ENCODE results near the gene TMEM181. TPM values are rescaled to one million over a fixed set of nuclear protein-coding genes. Genes with fewer than 3 reads are reported as not detected.

Gene TMEM181
- total and polyA plus RNA-seq, 2 of the 13 experiments (the other 11 are each of a cell fraction or from before 2014, with no cell fraction given), result 59.1 to 108 TPM

DNA sequence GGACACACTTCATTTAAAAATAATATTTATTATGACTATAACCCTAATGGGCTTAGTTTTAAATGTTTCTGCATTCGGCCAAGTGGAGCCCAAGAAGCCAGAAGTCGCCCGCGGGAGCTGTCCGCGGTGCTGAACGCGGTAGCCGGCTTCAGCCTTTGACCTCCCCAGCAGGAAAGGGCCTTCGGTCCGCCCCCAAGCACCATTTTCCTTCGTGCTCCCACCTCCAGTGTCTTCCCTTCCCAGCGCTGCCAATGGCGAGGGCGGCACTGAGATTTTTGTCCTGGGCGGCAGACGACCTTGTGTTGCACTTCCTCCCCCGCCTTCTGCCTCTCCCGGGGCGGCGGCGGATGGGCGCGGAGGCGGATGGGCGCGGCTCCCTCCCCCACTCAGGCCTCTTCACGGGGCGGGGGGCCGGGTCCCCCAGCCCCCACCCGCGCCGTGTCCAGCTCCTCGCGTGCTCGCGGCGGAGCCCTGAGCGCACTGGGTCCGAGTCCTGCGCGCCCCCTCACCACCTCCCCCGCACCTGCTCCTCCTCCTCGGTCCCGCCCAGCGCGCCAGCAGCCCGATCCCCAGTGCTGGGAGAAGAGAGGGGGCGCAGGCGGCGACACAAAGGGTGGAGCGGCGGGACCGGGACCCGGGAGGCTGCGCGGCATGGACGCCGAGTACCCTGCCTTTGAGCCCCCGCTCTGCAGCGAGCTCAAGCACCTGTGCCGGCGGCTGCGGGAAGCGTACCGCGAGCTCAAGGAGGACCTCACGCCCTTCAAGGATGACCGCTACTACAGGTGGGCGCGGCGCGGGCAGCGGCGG, 23.6 kb upstream of the TMEM181 start (continued):
- TF ChIP-seq ZNF569 (CRISPR knock-in tag; IDR thresholded peaks at IDR 0.05; ENCODE audit: borderline replicate concordance) (peak; percentile 75; the same call in 1 of the 2 replicates), ZNF484 (CRISPR knock-in tag; IDR thresholded peaks at IDR 0.05; ENCODE audit: borderline replicate concordance, low read depth) (peak; percentile 76; the same call in 1 of the 2 replicates), SMYD3 (CRISPR knock-in tag; IDR thresholded peaks at IDR 0.05) (peak; percentile 95), ZNF577 (CRISPR knock-in tag; IDR thresholded peaks at IDR 0.05; ENCODE audit: borderline replicate concordance, low read depth) (0 out of 2 replicates have a peak, but pooled peaks have one; percentile 6), AGO1 (IDR thresholded peaks at IDR 0.05; ENCODE audit: low read depth, low read length, poor library complexity, severe bottlenecking) (no peak), ZNF121 (CRISPR knock-in tag; IDR thresholded peaks at IDR 0.05) (0 out of 2 replicates have a peak, but pooled peaks have one; percentile 24), ZNF557 (CRISPR knock-in tag; IDR thresholded peaks at IDR 0.05) (peak; percentile 99), ZNF263 (CRISPR knock-in tag; IDR thresholded peaks at IDR 0.05) (peak; percentile 86), ZNF780A (CRISPR knock-in tag; IDR thresholded peaks at IDR 0.05) (peak; percentile 93), NFRKB (IDR thresholded peaks at IDR 0.05) (no peak), ESRRA (CRISPR knock-in tag; IDR thresholded peaks at IDR 0.05; ENCODE audit: low read depth) (no peak), CBX1 (IDR thresholded peaks at IDR 0.05; ENCODE audit: low read depth) (no peak), TBL1XR1 (IDR thresholded peaks at IDR 0.05; ENCODE audit: borderline replicate concordance, low read length, partially characterized antibody) (no peak), NFE2 (CRISPR knock-in tag; IDR thresholded peaks at IDR 0.05) (no peak), SRF (IDR thresholded peaks at IDR 0.05; ENCODE audit: low read depth, low read length) (no peak), STAG1 (CRISPR knock-in tag; IDR thresholded peaks at IDR 0.05) (peak; percentile 34), RFX5 (IDR thresholded peaks at IDR 0.05; ENCODE audit: low read depth, low read length) (no peak)
- TF ChIP-seq, protein P1, sequence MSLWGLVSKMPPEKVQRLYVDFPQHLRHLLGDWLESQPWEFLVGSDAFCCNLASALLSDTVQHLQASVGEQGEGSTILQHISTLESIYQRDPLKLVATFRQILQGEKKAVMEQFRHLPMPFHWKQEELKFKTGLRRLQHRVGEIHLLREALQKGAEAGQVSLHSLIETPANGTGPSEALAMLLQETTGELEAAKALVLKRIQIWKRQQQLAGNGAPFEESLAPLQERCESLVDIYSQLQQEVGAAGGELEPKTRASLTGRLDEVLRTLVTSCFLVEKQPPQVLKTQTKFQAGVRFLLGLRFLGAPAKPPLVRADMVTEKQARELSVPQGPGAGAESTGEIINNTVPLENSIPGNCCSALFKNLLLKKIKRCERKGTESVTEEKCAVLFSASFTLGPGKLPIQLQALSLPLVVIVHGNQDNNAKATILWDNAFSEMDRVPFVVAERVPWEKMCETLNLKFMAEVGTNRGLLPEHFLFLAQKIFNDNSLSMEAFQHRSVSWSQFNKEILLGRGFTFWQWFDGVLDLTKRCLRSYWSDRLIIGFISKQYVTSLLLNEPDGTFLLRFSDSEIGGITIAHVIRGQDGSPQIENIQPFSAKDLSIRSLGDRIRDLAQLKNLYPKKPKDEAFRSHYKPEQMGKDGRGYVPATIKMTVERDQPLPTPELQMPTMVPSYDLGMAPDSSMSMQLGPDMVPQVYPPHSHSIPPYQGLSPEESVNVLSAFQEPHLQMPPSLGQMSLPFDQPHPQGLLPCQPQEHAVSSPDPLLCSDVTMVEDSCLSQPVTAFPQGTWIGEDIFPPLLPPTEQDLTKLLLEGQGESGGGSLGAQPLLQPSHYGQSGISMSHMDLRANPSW (CRISPR knock-in tag; IDR thresholded peaks at IDR 0.05; ENCODE audit: borderline replicate concordance), result no peak
- TF ChIP-seq, protein P2, sequence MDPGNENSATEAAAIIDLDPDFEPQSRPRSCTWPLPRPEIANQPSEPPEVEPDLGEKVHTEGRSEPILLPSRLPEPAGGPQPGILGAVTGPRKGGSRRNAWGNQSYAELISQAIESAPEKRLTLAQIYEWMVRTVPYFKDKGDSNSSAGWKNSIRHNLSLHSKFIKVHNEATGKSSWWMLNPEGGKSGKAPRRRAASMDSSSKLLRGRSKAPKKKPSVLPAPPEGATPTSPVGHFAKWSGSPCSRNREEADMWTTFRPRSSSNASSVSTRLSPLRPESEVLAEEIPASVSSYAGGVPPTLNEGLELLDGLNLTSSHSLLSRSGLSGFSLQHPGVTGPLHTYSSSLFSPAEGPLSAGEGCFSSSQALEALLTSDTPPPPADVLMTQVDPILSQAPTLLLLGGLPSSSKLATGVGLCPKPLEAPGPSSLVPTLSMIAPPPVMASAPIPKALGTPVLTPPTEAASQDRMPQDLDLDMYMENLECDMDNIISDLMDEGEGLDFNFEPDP (CRISPR knock-in tag; conservative IDR thresholded peaks at IDR 0.05), result 0 out of 2 replicates have a peak, but pooled peaks have one; percentile 95
- TF ChIP-seq, protein P3, sequence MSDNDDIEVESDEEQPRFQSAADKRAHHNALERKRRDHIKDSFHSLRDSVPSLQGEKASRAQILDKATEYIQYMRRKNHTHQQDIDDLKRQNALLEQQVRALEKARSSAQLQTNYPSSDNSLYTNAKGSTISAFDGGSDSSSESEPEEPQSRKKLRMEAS (IDR thresholded peaks at IDR 0.05), result peak; percentile 56
- TF ChIP-seq, protein P4, sequence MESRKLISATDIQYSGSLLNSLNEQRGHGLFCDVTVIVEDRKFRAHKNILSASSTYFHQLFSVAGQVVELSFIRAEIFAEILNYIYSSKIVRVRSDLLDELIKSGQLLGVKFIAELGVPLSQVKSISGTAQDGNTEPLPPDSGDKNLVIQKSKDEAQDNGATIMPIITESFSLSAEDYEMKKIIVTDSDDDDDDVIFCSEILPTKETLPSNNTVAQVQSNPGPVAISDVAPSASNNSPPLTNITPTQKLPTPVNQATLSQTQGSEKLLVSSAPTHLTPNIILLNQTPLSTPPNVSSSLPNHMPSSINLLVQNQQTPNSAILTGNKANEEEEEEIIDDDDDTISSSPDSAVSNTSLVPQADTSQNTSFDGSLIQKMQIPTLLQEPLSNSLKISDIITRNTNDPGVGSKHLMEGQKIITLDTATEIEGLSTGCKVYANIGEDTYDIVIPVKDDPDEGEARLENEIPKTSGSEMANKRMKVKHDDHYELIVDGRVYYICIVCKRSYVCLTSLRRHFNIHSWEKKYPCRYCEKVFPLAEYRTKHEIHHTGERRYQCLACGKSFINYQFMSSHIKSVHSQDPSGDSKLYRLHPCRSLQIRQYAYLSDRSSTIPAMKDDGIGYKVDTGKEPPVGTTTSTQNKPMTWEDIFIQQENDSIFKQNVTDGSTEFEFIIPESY (CRISPR knock-in tag; IDR thresholded peaks at IDR 0.05), result no peak; the same call in 1 of the 2 replicates

Measured in HepG2 (cell line).